IMR-90 (cell line): Measurements from ENCODE around the gene KBTBD4. TPM values are rescaled to one million over a fixed set of nuclear protein-coding genes. Genes with fewer than 3 reads are reported as not detected.

Experiments used
- ATAC-seq: fragments of 200-7000 bp; cut with Tn5 transposase; 2 replicates; pipeline ENCODE4 v1.9.1; 2020; ENCODE audit warnings: low read depth, mild to moderate bottlenecking, moderate library complexity
- BruUV-seq: library from RNA; stranded (reverse); fragments of 400-500 nt; replicated peaks from 2 replicates; lab custom pipeline; 2021; lab: Mats Ljungman, UMichigan
- CTCF ChIA-PET: fragments of 300-600 bp; formaldehyde crosslinking; extraction: SDS; loops from one replicate; lab custom pipeline; 2021; ENCODE audit warnings: antibody characterized with exemption; lab: Yijun Ruan, JAX
- POLR2A ChIA-PET: fragments of 300-600 bp; sonication (Branson Sonifier 250); formaldehyde crosslinking; loops from one replicate; lab custom pipeline; 2022; ENCODE audit warnings: antibody characterized with exemption; ENCODE audit not compliant: unreplicated experiment; lab: Charles Lee
- DNase-seq: peaks from one replicate; pipeline ENCODE4 v3.0.0; 2013
- H2AFZ ChIP-seq: replicated peaks from 2 replicates; pipeline ENCODE3; 2013; ENCODE audit warnings: low read length, mild to moderate bottlenecking; ENCODE audit not compliant: poor library complexity
- H2AK5ac ChIP-seq: 2 replicates; pipeline ENCODE4 v1.6.1; 2013; ENCODE audit warnings: low read depth, low read length, inconsistent platforms
- H2AK9ac ChIP-seq: replicated peaks from 2 replicates; pipeline ENCODE3; 2013; ENCODE audit warnings: mild to moderate bottlenecking, low read depth, low read length, moderate library complexity; ENCODE audit not compliant: poor library complexity
- H2BK120ac ChIP-seq: 2 replicates; pipeline ENCODE4 v1.6.1; 2013; ENCODE audit warnings: low read depth, low read length, inconsistent platforms
- H2BK15ac ChIP-seq: 3 replicates; pipeline ENCODE4 v1.6.1; 2013; ENCODE audit warnings: low read depth, low read length, inconsistent platforms
- H2BK20ac ChIP-seq: 2 replicates; pipeline ENCODE4 v1.6.1; 2013; ENCODE audit warnings: low read depth, mild to moderate bottlenecking, inconsistent platforms, low read length, moderate library complexity
- H2BK5ac ChIP-seq: 2 replicates; pipeline ENCODE4 v1.6.1; 2013; ENCODE audit warnings: mild to moderate bottlenecking, low read depth, low read length, inconsistent platforms; ENCODE audit not compliant: poor library complexity, severe bottlenecking
- H3K14ac ChIP-seq: replicated peaks from 2 replicates; pipeline ENCODE4 v1.6.1; 2013; ENCODE audit warnings: low read depth, low read length, inconsistent platforms
- H3K18ac ChIP-seq: 2 replicates; pipeline ENCODE4 v1.6.1; 2013; ENCODE audit warnings: low read depth, low read length, control low read depth
- H3K23ac ChIP-seq: 2 replicates; pipeline ENCODE4 v1.6.1; 2013; ENCODE audit warnings: low read depth, low read length, inconsistent platforms
- H3K27ac ChIP-seq: 2 replicates; pipeline ENCODE4 v1.5.1; 2013; ENCODE audit warnings: mild to moderate bottlenecking, control low read depth, low read length; ENCODE audit not compliant: insufficient read depth
- H3K27me3 ChIP-seq: 2 replicates; pipeline ENCODE4 v1.6.1; 2013; ENCODE audit warnings: low read length; ENCODE audit not compliant: control insufficient read depth, insufficient read depth
- H3K36me3 ChIP-seq: 2 replicates; pipeline ENCODE4 v1.6.1; 2013; ENCODE audit warnings: low read length, mixed read lengths; ENCODE audit not compliant: control insufficient read depth, insufficient read depth
- H3K4ac ChIP-seq: 2 replicates; pipeline ENCODE4 v1.6.1; 2013; ENCODE audit warnings: low read depth, low read length, inconsistent platforms
- H3K4me1 ChIP-seq: 2 replicates; pipeline ENCODE4 v1.6.1; 2013; ENCODE audit warnings: low read length, mixed read lengths; ENCODE audit not compliant: control insufficient read depth, insufficient read depth
- H3K4me2 ChIP-seq: 2 replicates; pipeline ENCODE4 v1.6.1; 2013; ENCODE audit warnings: low read depth, mild to moderate bottlenecking, control low read depth, low read length, moderate library complexity
- H3K4me3 ChIP-seq: 2 replicates; pipeline ENCODE4 v1.5.1; 2013; ENCODE audit warnings: low read depth, mild to moderate bottlenecking, control low read depth, low read length, moderate library complexity; ENCODE audit not compliant: insufficient read depth
- H3K56ac ChIP-seq: 2 replicates; pipeline ENCODE4 v1.6.1; 2013; ENCODE audit warnings: low read length, inconsistent platforms; ENCODE audit not compliant: insufficient read depth; ENCODE audit errors: extremely low read depth
- H3K79me1 ChIP-seq, 2 experiments: 2 replicates each; pipeline ENCODE4 v1.6.1; 2013; ENCODE audit warnings: low read length in 2 of 2, inconsistent platforms in 1 of 2, low read depth in 1 of 2
- H3K9ac ChIP-seq: 2 replicates; pipeline ENCODE4 v1.6.1; 2013; ENCODE audit warnings: low read depth, low read length, control low read depth
- H3K9me1 ChIP-seq: 2 replicates; pipeline ENCODE4 v1.6.1; 2013; ENCODE audit warnings: low read length, inconsistent platforms; ENCODE audit not compliant: insufficient read depth
- H3K9me3 ChIP-seq: 2 replicates; pipeline ENCODE4 v1.6.1; 2013; ENCODE audit warnings: low read length; ENCODE audit not compliant: control insufficient read depth, insufficient read depth
- H4K20me1 ChIP-seq: 2 replicates; pipeline ENCODE4 v1.6.1; 2013; ENCODE audit warnings: low read length, inconsistent platforms; ENCODE audit not compliant: insufficient read depth
- H4K5ac ChIP-seq: 2 replicates; pipeline ENCODE4 v1.6.1; 2013; ENCODE audit warnings: mild to moderate bottlenecking, low read depth, low read length, control low read depth
- H4K8ac ChIP-seq, 2 experiments: 2 replicates each; pipeline ENCODE4 v1.6.1; 2013; ENCODE audit warnings: low read depth in 2 of 2, low read length in 2 of 2, control low read depth in 1 of 2, inconsistent platforms in 1 of 2
- H4K91ac ChIP-seq: 2 replicates; pipeline ENCODE4 v1.6.1; 2013; ENCODE audit warnings: low read depth, low read length, inconsistent platforms; ENCODE audit not compliant: insufficient read depth
- BHLHE40 ChIP-seq: fragments of 150-350 bp; IDR thresholded peaks from 2 replicates; pipeline ENCODE4 v1.6.1; 2016; ENCODE audit warnings: mild to moderate bottlenecking, low read depth, low read length
- CEBPB ChIP-seq: IDR thresholded peaks from 2 replicates; pipeline ENCODE4 v1.6.1; 2012; ENCODE audit warnings: low read depth, low read length, improper control_type of control experiment
- MAFK ChIP-seq: IDR thresholded peaks from 2 replicates; pipeline ENCODE4 v1.6.1; 2012; ENCODE audit warnings: low read depth, low read length, improper control_type of control experiment
- MAZ ChIP-seq: IDR thresholded peaks from 2 replicates; pipeline ENCODE4 v1.6.1; 2012; ENCODE audit warnings: low read depth, mild to moderate bottlenecking, low read length, improper control_type of control experiment, moderate library complexity, borderline replicate concordance
- MXI1 ChIP-seq: IDR thresholded peaks from 2 replicates; pipeline ENCODE4 v1.6.1; 2012; ENCODE audit warnings: low read depth, mild to moderate bottlenecking, low read length, moderate library complexity, borderline replicate concordance
- RAD21 ChIP-seq: IDR thresholded peaks from 2 replicates; pipeline ENCODE4 v1.6.1; 2012; ENCODE audit warnings: low read length, improper control_type of control experiment
- RCOR1 ChIP-seq: IDR thresholded peaks from 2 replicates; pipeline ENCODE4 v1.6.1; 2012; ENCODE audit warnings: mild to moderate bottlenecking, low read length, improper control_type of control experiment; ENCODE audit not compliant: insufficient replicate concordance
- SMC3 ChIP-seq: fragments of 150-350 bp; IDR thresholded peaks from 2 replicates; pipeline ENCODE4 v1.6.1; 2016; ENCODE audit warnings: low read depth, mild to moderate bottlenecking, antibody characterized with exemption, low read length, moderate library complexity
- WGBS, 2 experiments: methylation state at CpG; one replicate each; pipeline versions ENCODE4 v1.1.5 to v1.1.7; 2013; ENCODE audit warnings: missing lambda C conversion rate in 2 of 2; ENCODE audit not compliant: insufficient read length in 1 of 2; ENCODE audit errors: extremely low coverage in 2 of 2; 5-methylcytosine and 5-hydroxymethylcytosine counted together
- dilution Hi-C: fragments of 300-500 bp; cut with HindIII; formaldehyde crosslinking; loops from one replicate; pipeline ENCODE4 v1.14.3; 2018; ENCODE audit warnings: low sequenced_read_pairs; ENCODE audit not compliant: unreplicated experiment
- in situ Hi-C: fragments of 300-500 bp; cut with MboI; formaldehyde crosslinking; loops from 3 replicates; pipeline ENCODE4 v1.14.3; 2019; ENCODE audit warnings: low sequenced_read_pairs, inconsistent platforms, mixed read lengths
- intact Hi-C: fragments of 100-400 bp; cut with micrococcal nuclease; formaldehyde crosslinking; loops from 2 replicates; pipeline ENCODE4 v1.10.0; 2022
- polyA plus RNA-seq, 3 experiments: library from polyadenylated mRNA; depleted of rRNA; stranded (reverse); fragments of >200 nt; gene quantifications; 2 replicates each; pipeline ENCODE4 v1.2.3, GENCODE V29; 2012; ENCODE audit warnings: low replicate concordance in 1 of 3
- total RNA-seq: library from RNA; depleted of rRNA; stranded (reverse); fragments of >200 nt; gene quantifications from 2 replicates; pipeline ENCODE4 v1.2.3, GENCODE V29; 2012
- TF ChIP-seq, protein P1 (sequence below): conservative IDR thresholded peaks from 2 replicates; pipeline ENCODE4 v1.5.1; 2012; ENCODE audit warnings: mild to moderate bottlenecking, low read depth, low read length, improper control_type of control experiment

The KBTBD4 gene
- total and polyA plus RNA-seq, 2 of the 4 experiments (the other 2 are of a cell fraction), result 14.9 to 41.6 TPM

DNA sequence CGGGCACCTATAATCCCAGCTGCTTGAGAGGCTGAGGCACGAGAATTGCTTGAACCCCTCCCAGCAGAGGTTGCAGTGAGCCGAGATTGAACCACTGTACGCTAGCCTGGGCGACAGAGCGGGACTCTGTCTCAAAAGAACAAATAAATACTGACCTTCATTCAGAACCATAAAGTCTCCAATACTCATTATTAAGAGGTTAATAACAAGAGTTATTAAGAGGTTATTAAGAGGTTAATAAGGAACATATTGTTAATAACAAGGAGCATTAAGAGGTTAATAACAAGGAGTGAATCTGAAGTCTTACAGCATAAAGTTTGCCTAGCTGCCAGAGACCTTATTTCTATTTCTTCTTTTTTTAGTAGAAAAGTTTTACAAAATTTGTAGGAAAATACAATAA is 33.5 kb downstream of the KBTBD4 start:
- POLR2A ChIA-PET, result interaction anchor here (0.6 kb wide), 1 partner anchor 55 kb away, joined by 8 read pairs; no protein-coding TSS in a partner anchor

More for the DNA sequence above, 33.5 kb downstream of the KBTBD4 start:
- no peak overlapping the region for H3K4ac ChIP-seq
- no peak overlapping the region for H4K5ac ChIP-seq
- H3K56ac ChIP-seq, result no peak overlapping the region
- WGBS, 2 experiments, result 100% methylated on average over 1 of the region's 6 CpGs; no CpG with 5 or more reads in 1 of the 2 experiments
- H3K4me2 ChIP-seq, result no peak overlapping the region
- no peak overlapping the region for H3K4me3 ChIP-seq
- H3K79me1 ChIP-seq, result peaks cover 3 to 50% of the 10 kb centered on the region in 2 experiments
- H4K8ac ChIP-seq, result no peak overlapping the region
- in situ Hi-C loops (no loop called here), intact Hi-C loops (no loop called here), dilution Hi-C loops (no loop called here)
- no peak overlapping the region for H2AFZ ChIP-seq
- no peak overlapping the region for H2BK15ac ChIP-seq
- H2BK5ac ChIP-seq, result no peak overlapping the region
- CTCF ChIA-PET, result no interaction called here
- H2BK20ac ChIP-seq, result no peak overlapping the region
- no peak overlapping the region for H2AK5ac ChIP-seq
- no peak overlapping the region for H4K91ac ChIP-seq
- no peak overlapping the region for H3K18ac ChIP-seq
- no peak overlapping the region for H3K27ac ChIP-seq
- TF ChIP-seq BHLHE40 (no peak), RAD21 (no peak), MAZ (no peak), MAFK (no peak), CEBPB (no peak), MXI1 (no peak), SMC3 (no peak), RCOR1 (no peak)
- TF ChIP-seq, protein P1, sequence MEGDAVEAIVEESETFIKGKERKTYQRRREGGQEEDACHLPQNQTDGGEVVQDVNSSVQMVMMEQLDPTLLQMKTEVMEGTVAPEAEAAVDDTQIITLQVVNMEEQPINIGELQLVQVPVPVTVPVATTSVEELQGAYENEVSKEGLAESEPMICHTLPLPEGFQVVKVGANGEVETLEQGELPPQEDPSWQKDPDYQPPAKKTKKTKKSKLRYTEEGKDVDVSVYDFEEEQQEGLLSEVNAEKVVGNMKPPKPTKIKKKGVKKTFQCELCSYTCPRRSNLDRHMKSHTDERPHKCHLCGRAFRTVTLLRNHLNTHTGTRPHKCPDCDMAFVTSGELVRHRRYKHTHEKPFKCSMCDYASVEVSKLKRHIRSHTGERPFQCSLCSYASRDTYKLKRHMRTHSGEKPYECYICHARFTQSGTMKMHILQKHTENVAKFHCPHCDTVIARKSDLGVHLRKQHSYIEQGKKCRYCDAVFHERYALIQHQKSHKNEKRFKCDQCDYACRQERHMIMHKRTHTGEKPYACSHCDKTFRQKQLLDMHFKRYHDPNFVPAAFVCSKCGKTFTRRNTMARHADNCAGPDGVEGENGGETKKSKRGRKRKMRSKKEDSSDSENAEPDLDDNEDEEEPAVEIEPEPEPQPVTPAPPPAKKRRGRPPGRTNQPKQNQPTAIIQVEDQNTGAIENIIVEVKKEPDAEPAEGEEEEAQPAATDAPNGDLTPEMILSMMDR, result no peak
- H2BK120ac ChIP-seq, result no peak overlapping the region
- DNase-seq (no peak), ATAC-seq (no peak)
- no peak overlapping the region for H3K23ac ChIP-seq
- H3K9me3 ChIP-seq, result no peaks in the 10 kb centered on the region
- H3K4me1 ChIP-seq, result peaks cover 5% of the 10 kb centered on the region
- BruUV-seq, result no TSS peak
- no peak overlapping the region for H2AK9ac ChIP-seq
- H4K20me1 ChIP-seq, result peaks cover 96% of the 10 kb centered on the region
- H3K14ac ChIP-seq, result no peak overlapping the region
- H3K9me1 ChIP-seq, result peaks cover 7% of the 10 kb centered on the region; the same call in 1 of the 2 replicates
- H3K27me3 ChIP-seq, result no peaks in the 10 kb centered on the region
- H3K9ac ChIP-seq, result no peak overlapping the region
- no peaks in the 10 kb centered on the region for H3K36me3 ChIP-seq
